ENCODE data around the gene NUP50.

NUP50 gene

GRCh38 chr22:45211435-45211834 is 47.7 kb downstream of the NUP50 start:
- DNase-seq: no peak

GRCh38 chr22:45211848-45212247 is 48.1 kb downstream of the NUP50 start:
- no peak for DNase-seq

- DNase-seq: no peak
These were observed 48.6 kb downstream of the NUP50 start for GRCh38 chr22:45212306-45212709.

GRCh38 chr22:45212992-45213751 is 49.4 kb downstream of the NUP50 start:
- DNase-seq: no peak

GRCh38 chr22:45216133-45217003 is 52.6 kb downstream of the NUP50 start:
- DNase-seq: no peak

GRCh38 chr22:45217345-45217744 is 53.6 kb downstream of the NUP50 start:
- DNase-seq: no peak

GRCh38 chr22:45217806-45218205 is 54.1 kb downstream of the NUP50 start:
- DNase-seq: no peak

- DNase-seq: no peak
These were observed 55.3 kb downstream of the NUP50 start for GRCh38 chr22:45218976-45219375.

GRCh38 chr22:45221201-45221600 is 57.5 kb downstream of the NUP50 start:
- no peak for DNase-seq

GRCh38 chr22:45223304-45224117 is 59.8 kb downstream of the NUP50 start:
- DNase-seq: no peak

- DNase-seq: no peak
These were observed 60.6 kb downstream of the NUP50 start for GRCh38 chr22:45224331-45224730.

GRCh38 chr22:45224988-45225731 is 61.4 kb downstream of the NUP50 start:
- no peak for DNase-seq

- no peak for DNase-seq
These were observed 62.2 kb downstream of the NUP50 start for GRCh38 chr22:45225732-45226502.

- DNase-seq: no peak
These were observed 62.9 kb downstream of the NUP50 start for GRCh38 chr22:45226503-45227186.

GRCh38 chr22:45227645-45228400 is 64.1 kb downstream of the NUP50 start:
- DNase-seq: no peak

GRCh38 chr22:45228401-45228754 is 64.7 kb downstream of the NUP50 start:
- DNase-seq: no peak

- no peak for DNase-seq
These were observed 65.5 kb downstream of the NUP50 start for GRCh38 chr22:45229181-45229580.

- no peak for DNase-seq
These were observed 66.4 kb downstream of the NUP50 start for GRCh38 chr22:45230026-45230721.

- no peak for DNase-seq
These were observed 67.6 kb downstream of the NUP50 start for GRCh38 chr22:45231293-45231692.

GRCh38 chr22:45233386-45233785 is 69.7 kb downstream of the NUP50 start:
- DNase-seq: no peak
